ENCODE results near the gene ONECUT2. TPM values are rescaled to one million over a fixed set of nuclear protein-coding genes. Genes with fewer than 3 reads are reported as not detected.

ONECUT2 gene
- total RNA-seq: under 0.01 TPM in 1 of 2 replicates, not detected in the other

GRCh38 chr18:57434536-57435494 lies at the start of gene ONECUT2:
TSS of gene ONECUT2 (plus strand) at chr18:57435374. CDS start at chr18:57435717, 343 bp downstream.

Other genes starting within 250 kb of the ONECUT2 start
- not detected in 2 replicates for gene ST8SIA3, start 82.8 kb upstream of the ONECUT2 start, total RNA-seq
- 34.0 and 47.1 TPM in 2 replicates for gene FECH, start 151.3 kb downstream of the ONECUT2 start, total RNA-seq
- 113 and 114 TPM in 2 replicates for gene NARS1, start 186.5 kb downstream of the ONECUT2 start, total RNA-seq